HG02678 (cell line): ENCODE results near the gene CHRNA5.
"Not testable (repeated sequence)": the region's sequence is repeated elsewhere in the genome, so short reads cannot be mapped to it uniquely, and the experiment has no call there.

Experiments used
- ATAC-seq: cut with Tn5 transposase; IDR thresholded peaks from one replicate; pipeline ENCODE4 v1.9.1; 2021; ENCODE audit warnings: mild to moderate bottlenecking, moderate library complexity; ENCODE audit not compliant: unreplicated experiment

CHRNA5 gene

DNA sequence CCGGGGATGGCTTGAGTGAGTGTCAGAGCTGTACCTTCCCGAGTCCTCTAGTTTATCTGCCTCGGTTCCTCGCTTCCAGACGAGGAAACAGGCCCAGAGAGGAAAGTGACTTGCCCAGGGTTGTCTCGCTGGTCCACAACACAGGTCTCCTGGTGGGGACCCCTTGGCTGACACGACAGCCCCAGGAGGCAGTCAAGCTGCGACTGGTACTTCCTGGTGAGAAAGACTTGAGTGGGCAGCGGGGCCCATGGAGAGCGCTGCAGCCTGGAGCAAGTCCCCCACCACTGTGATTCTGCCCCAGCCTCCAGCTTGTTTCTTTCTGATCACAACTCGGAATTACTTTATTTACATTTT, 600 bp upstream of the CHRNA5 start:
- peak; percentile 10 for ATAC-seq

DNA sequence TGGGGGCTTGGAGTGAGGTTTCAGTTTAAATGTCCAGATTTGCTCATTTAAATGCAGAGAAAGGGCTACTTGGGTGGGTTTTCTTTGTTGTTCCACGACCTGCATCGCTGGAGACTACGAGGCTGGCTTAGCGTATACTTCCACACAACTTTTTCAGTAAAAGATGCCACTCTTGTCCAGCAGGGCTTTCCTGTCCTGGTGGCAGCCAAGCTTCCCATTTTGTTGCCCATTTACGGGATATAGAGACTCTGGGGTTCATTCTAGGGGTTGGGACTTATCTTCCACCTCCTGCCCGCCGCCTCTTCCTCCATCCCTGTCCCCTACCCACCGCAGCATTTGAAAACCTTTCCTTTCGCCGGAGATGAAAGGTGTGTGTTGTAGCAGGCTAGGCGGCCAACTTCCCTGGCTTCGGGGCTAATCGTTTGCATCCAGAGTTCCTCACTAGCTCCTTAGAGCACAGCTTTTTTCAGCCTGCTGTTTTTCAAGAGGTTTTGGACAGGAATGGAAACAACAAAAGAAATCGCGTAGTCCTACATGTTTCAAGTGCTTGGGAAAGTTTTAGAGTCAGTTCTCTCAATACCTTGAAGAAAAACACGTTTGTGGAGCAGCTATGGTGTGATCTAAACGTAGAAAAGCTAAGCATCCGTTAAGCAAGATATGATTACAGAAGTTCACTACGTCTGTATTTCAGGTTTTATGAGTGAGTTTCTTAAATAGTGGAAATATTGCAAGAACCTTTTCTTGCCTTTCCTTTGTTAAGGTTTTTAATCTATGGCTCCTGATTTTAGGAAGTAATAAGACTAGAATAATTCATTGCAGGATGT, 843 bp downstream of the CHRNA5 start:
- peak; percentile 12 for ATAC-seq

DNA sequence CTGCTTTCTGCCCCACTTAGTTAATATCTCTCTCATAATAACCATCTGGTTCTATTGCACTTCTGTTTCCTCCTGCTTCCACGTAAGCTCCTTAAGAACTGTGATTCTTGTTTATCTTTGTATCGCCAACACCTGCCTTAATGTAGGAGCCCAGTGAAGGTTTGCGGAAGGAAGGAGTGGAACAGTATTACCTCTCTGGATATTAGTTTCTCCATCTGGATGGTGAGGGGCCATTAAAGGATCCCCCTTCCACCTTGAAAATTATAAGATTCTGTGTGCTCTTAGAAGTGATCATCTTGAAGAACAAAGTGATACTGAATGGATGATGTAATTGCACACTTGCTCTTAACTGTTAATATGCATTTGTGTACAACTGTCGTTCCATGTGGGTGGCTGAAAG, 2.2 kb downstream of the CHRNA5 start:
- ATAC-seq = no peak

DNA sequence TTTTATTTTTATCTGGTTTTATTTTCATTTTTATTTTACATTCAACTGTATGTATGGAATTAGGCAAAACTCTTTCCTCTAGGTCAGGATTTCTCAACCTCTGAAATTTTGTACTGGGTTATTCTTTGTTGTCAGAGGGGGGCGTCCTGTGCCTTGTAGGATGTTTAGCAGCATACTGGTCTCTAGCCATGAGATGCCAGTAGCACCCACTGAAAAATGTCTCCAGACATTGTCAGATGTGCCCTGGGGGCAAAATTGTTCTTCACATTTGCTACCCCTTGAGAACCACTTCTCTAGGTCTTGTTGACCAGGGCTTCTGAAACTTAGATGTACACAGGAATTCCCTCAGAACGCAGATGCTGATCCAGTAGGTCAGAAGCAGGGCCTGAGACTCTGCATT, 5.4 kb downstream of the CHRNA5 start:
- no peak for ATAC-seq

DNA sequence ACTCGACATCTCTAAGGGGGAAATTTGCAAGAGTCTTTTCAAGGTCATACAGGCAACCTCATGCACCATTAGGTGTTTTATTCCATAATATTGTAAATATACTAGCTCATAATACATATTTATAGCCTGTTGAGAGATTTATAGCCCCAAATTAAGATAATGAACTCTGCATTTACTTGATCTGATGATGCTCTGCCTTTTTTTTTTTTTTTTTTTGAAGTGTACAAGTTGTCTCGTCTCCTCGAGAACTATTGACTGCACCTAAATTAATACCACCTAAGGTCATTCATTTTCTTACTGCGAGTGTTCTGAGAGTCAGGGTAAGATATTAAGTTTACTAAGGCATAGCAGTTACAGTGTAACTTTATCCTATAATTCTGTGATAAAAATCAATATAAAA, 6.1 kb downstream of the CHRNA5 start:
- no peak for ATAC-seq

DNA sequence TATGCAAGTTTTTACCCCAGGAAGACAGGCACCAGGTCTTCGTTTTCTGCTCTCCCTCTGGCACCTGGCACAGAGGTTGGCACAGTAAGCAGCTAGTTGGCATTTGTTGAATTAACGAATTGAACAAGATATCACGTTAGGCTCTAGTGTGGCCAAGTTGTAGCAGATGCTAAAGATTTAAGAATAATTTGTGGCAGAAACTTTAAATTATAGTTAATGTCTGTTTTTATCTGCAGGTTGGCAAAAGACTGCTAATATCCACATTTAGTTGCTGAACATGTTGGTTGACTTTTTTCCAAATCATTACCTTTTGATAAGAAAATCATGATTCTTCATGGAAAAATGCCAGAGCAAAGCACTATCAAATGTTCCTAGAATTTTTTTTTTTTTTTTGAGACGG, 8.1 kb downstream of the CHRNA5 start:
- no peak for ATAC-seq

DNA sequence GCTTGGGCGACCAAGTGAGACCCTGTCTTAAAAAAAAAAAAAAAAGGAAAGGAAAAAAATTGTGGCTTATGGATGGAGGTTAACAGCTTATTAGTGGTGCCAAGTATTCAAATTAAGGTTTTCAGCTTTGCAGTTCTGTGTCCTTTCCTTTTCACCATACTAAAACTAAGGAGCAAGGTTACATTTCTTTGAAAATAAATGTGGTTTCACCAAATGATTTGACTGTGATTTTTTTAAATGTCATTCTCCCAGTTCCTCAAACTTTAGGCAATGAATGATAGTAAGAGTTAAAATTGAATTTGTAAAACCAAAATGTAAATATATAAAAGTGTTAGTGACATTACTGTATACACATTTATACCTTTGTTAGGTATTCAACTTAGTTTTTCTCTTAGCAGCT, 9.6 kb downstream of the CHRNA5 start:
- ATAC-seq = no peak

DNA sequence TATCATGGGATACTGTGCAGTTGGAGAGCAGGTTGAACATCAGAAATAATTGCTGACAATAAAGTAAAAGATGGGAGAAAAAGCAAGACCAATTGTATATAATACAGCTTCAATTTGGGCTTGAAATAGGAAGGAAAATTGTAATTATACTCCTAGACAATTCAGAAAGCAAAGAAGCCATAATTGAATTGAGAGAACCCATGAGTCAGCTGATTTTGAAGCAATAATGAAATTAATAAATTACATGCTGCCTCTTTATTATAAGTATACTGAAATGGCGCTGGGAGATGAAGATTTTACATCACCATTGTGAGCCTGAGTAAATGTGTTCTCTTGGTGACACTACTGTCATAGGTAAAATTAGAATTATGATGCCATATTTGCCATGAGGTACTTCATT, 32.3 kb downstream of the CHRNA5 start:
- ATAC-seq = no peak

DNA sequence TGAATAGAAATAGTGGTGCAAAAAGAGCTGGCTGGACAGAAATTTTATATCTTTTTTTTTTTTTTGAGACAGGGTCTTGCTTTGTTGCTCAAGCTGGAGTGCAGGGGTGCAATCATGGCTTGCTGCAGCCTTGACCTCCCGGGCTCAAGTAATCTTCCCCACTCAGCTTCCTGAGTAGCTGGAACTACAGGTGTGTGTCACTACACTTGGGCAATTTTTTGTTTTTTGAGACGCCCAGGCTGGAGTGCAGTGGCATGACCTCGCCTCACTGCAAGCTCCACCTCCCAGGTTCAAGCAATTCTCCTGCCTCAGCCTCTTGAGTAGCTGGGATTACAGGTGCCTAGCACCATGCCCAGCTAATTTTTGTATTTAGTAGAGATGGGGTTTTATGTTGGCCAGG, 33.0 kb downstream of the CHRNA5 start:
- no peak for ATAC-seq

DNA sequence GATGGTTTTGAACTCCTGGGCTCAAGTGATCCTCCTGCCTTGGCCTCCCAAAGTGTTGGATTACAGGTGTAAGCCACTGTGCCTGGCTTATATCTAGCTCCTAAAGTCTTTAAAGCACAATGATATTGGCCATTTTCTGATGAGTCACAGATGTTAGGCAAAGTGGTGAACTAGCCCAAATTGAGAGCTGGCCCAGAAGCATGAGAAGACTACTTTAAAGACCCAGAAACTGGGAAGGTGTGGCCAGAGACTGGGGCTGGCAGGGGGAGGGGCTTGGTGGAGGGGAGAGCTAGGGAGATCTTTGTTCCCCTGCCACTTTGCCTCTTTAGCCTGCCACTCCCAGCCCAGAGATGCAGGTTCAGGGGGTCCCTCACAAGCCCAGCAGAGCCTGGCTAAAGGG, 33.9 kb downstream of the CHRNA5 start:
- no peak for ATAC-seq

DNA sequence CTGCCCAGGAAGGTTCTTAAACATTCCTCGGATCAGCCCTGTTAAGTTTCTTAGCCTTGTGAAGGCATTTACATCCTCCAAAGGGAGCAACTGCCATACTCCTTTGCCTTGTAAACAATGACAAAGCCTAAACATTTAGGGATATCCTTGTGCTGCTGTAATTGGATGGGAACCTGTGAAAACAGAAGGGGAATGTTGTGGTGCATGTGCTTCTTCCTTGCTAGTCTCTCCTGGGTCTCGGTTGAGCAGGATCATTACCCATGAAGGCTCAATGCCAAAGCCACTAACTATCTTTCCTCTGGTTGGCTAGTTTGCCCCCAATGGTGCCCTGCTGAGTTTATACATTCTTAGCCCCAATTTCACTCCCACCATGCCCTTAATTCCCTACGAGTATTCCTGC, 38.1 kb downstream of the CHRNA5 start:
- ATAC-seq = no peak

DNA sequence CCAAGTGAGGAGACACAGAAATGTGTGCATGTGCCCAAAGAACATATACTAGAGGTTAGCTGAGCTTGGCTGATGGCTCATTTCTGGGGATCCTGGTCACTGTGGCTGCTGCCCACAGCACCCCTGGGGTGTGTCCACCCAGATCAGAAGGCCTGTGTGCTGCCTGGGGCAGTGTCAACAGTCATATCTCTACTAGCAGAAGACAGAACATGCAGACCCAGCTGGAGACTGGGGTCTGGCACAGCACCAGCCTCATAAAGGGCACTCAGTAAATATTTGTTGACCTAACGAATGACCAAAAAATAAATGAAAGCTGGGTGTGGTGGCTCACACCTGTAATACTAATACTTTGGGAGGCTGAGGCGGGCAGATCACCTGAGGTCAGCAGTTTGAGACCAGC, 39.1 kb downstream of the CHRNA5 start:
- no peak for ATAC-seq

DNA sequence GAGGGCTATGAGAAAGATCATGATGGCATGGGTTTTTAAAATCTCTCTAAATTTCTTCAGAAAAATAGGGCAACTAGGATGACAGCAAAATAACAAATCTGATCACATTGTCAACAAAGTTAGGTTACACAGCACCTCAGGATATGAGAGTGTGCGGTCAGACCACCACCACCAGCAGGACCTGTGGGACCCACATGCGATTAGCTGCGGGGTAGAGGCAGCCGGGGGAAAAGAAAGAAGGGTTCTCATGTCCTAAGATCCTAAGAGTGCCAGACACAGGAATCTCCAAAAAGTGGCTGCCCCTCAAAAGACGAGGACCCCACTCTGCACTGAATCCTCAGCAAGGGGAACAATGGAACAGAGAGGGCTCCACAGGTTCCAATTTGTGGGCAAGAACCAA, 39.9 kb downstream of the CHRNA5 start:
- no peak for ATAC-seq

DNA sequence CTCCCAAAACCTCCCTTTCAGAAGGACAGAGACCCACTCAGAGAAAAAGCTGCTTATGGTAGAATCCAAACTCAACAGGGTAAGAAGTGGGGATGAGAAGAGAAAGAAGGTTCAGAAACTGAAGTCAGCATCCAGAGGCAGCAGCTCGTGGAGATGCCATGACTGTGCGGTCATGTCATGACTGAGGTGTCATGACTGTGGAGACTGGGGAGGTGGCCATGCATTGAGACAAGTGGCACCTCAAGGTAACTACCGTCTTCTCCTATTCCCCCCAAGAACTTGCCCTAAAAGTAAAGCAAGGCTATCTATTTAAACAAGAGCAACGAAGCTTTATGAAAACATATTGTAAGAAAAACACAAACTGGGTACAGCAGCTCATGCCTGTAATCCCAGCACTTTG, 40.4 kb downstream of the CHRNA5 start:
- no peak for ATAC-seq

DNA sequence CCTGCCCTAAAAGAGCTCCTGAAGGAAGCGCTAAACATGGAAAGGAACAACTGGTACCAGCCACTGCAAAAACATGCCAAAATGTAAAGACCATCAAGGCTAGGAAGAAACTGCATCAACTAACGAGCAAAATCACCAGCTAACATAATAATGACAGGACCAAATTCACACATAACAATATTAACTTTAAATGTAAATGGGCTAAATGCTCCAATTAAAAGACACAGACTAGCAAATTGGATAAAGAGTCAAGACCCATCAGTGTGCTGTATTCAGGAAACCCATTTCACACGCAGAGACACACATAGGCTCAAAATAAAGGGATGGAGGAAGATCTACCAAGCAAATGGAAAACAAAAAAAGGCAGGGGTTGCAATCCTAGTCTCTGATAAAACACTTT, 44.2 kb downstream of the CHRNA5 start:
- not testable (repeated sequence) for ATAC-seq

DNA sequence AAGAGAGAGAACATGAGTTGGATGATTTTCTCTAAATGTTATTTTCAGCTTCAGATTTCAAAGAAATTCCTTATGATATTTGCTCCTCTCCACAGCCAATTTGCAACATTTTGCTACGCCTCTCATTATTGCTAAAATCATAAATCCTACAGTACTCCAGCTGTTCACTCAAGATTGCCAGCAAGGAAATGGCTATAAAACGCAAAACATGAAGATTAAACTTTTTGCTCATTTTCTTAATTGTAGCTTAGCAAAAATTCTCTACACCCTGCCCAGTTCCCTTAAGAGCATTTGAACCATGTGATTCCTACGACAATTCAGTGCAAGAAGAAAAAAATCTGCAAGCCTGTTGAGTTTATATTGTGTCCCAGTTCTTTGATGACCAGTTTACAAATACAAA, 48.7 kb downstream of the CHRNA5 start:
- no peak for ATAC-seq

DNA sequence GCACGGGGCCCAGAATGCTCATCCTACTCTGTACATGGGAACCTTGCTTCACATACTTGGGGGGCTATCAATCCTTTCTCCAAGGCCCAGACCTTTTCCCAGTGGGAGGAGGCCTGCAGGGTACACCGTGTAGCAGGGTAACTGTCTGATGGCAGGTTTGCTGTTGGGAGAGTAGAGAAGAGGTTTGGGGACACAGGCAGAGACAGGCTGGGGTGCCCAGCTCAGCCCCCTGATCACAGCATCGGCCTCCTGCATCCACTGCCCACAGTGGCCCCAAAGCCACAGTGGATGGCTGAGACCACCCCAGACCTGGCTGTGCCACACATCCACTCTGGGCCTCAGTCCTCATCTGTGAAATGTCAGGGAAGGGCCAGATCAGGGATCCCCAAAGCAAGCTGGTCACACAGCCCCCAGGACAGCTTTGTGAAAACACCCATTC, 49.9 kb downstream of the CHRNA5 start:
- ATAC-seq = no peak

DNA sequence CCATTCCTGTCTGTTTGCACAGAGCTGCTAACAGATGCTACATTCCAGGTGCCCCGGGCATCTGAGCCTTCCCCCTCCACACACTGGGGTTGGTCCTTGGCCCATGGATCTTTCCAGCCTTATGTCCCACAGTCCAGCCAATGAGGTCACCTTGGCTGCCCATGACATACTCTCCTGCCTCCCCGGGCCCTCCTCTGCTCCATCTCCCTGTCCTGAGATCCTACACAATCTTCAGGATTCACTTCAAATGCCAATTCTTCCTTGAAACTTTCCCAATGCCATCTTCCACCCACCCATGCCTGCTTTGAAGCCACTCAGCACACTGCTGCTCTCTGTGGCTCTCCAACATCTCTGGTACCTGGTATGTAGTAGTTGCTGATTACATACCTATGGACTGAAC, 51.2 kb downstream of the CHRNA5 start:
- ATAC-seq = no peak

DNA sequence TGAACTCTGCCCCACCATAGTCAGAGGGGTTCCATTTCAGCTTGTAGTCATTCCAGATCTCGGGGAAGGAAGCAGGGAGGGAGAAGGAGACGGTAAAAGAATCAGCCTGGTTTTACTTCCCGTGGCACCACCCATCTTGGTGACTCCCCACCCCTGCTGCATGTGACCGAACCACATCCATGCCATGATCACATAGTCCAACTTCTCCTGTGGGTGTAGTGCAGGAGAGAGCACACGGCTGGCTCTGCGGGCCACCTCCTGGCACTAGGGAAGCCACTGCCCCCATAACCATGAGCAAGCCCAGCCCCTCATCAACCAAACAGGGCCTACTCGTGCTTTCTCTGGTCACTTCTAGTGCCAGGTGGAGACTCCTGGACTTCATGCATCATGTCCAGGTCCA, 51.8 kb downstream of the CHRNA5 start:
- no peak for ATAC-seq

DNA sequence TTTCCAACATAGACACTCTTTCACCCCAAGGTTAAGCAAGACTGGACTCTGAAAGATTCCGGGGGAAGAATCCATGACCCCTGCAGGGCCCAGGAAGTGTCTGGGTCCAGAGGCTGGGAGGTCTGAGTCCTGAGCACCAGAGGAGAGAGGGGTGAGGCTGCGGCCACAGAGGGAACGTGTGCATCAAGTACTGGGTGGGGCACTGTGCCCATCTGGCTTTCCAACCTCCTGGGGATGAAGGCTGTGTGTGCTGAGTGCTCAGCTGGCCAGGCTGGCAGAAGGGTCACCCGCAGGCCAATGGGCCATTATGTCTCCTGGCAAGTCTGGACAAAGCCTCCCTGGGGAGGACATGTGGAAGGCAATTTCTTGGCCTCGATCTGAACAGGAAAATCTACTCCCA, 52.2 kb downstream of the CHRNA5 start:
- ATAC-seq = no peak

DNA sequence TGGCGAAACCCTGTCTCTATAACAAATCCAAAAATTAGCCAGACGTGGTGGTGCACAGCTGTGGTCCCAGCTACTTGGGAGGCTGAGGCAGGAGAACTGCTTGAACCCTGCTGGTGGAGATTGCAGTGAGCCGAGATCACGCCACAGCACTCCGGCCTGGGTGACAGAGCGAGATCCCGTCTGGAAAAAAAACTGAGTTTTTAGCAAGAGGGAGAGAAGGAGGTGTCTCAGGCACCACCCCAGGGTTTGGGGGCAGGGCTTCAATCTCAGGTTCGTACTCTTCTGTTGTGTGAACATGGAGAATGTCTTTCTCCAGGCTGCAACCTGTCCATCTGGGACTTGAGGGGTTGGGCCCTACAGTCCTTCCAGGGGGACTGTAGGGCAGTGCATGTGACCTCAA, 52.7 kb downstream of the CHRNA5 start:
- ATAC-seq = no peak

DNA sequence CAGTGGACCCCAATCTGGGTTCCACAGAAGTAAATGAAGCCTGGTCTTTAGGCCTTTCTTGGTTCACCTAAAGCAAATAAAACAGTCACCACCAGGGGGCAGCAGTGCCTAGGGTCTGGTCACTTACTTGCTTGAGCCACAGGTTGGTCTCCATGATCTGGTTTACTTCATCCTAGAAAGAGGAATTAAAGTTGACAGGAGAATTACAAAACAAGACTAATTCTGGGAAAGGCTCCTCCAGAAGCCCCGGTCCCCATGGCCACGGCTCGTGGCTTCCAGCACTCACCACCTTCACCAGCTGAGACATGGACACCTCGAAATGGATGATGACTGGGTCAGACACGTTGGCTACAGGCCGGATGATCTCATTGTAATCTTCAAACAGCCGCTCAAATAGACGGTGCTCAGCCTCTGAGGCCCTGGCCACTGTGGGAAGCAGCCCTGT, 53.2 kb downstream of the CHRNA5 start:
- ATAC-seq = no peak
